H9 (cell line): ENCODE data around the gene OSBPL2. TPM values are rescaled to one million over a fixed set of nuclear protein-coding genes. Genes with fewer than 3 reads are reported as not detected.

Source experiments
- DNase-seq: peaks from one replicate; pipeline ENCODE4 v3.0.0-alpha.2; 2017
- H2AFZ ChIP-seq: one replicate; pipeline ENCODE4 v1.6.1; 2013; ENCODE audit warnings: mild to moderate bottlenecking, low read length, control low read depth, moderate library complexity
- H2AK5ac ChIP-seq: 2 replicates; pipeline ENCODE4 v1.6.1; 2013; ENCODE audit warnings: low read length, control low read depth, mixed read lengths; ENCODE audit not compliant: insufficient read length
- H2BK120ac ChIP-seq: one replicate; pipeline ENCODE4 v1.6.1; 2013; ENCODE audit warnings: low read depth, mild to moderate bottlenecking, low read length, control low read depth, inconsistent platforms; ENCODE audit not compliant: poor library complexity, severe bottlenecking
- H2BK12ac ChIP-seq: 2 replicates; pipeline ENCODE4 v1.6.1; 2013; ENCODE audit warnings: low read length, control low read depth, mixed read lengths, low read depth; ENCODE audit not compliant: insufficient read length
- H2BK15ac ChIP-seq: 2 replicates; pipeline ENCODE4 v1.6.1; 2013; ENCODE audit warnings: low read depth, low read length, control low read depth
- H2BK20ac ChIP-seq: one replicate; pipeline ENCODE4 v1.6.1; 2013; ENCODE audit warnings: low read depth, mild to moderate bottlenecking, low read length, control low read depth, inconsistent platforms; ENCODE audit not compliant: poor library complexity, severe bottlenecking
- H2BK5ac ChIP-seq: 2 replicates; pipeline ENCODE4 v1.6.1; 2013; ENCODE audit warnings: low read length, control low read depth, mixed read lengths; ENCODE audit not compliant: insufficient read length
- H3K14ac ChIP-seq: 2 replicates; pipeline ENCODE4 v1.6.1; 2013; ENCODE audit warnings: low read length, control low read depth; ENCODE audit not compliant: insufficient read depth
- H3K18ac ChIP-seq: 2 replicates; pipeline ENCODE4 v1.6.1; 2013; ENCODE audit warnings: low read depth, mild to moderate bottlenecking, mixed read lengths, low read length, control low read depth; ENCODE audit not compliant: insufficient read length
- H3K23ac ChIP-seq: 2 replicates; pipeline ENCODE4 v1.6.1; 2013; ENCODE audit warnings: low read length, control low read depth, mixed read lengths, low read depth; ENCODE audit not compliant: insufficient read length
- H3K23me2 ChIP-seq: 2 replicates; pipeline ENCODE4 v1.6.1; 2013; ENCODE audit warnings: low read depth, mild to moderate bottlenecking, mixed read lengths, low read length, control low read depth; ENCODE audit not compliant: insufficient read length, poor library complexity, severe bottlenecking
- H3K27ac ChIP-seq: 2 replicates; pipeline ENCODE4 v1.5.1; 2013; ENCODE audit warnings: low read length, control low read depth, mixed read lengths, low read depth; ENCODE audit not compliant: insufficient read length
- H3K27me3 ChIP-seq: 2 replicates; pipeline ENCODE4 v1.6.1; 2013; ENCODE audit warnings: low read length, control low read depth, inconsistent platforms; ENCODE audit not compliant: insufficient read depth
- H3K4ac ChIP-seq: 2 replicates; pipeline ENCODE4 v1.6.1; 2013; ENCODE audit warnings: low read depth, mild to moderate bottlenecking, control low read depth, inconsistent platforms, low read length, moderate library complexity
- H3K4me1 ChIP-seq: 2 replicates; pipeline ENCODE4 v1.6.1; 2013; ENCODE audit warnings: low read length, control low read depth, inconsistent platforms; ENCODE audit not compliant: insufficient read depth
- H3K4me2 ChIP-seq: 2 replicates; pipeline ENCODE4 v1.6.1; 2013; ENCODE audit warnings: low read length, control low read depth, mixed read lengths; ENCODE audit not compliant: insufficient read length, insufficient read depth
- H3K56ac ChIP-seq: 2 replicates; pipeline ENCODE4 v1.6.1; 2013; ENCODE audit warnings: low read depth, mild to moderate bottlenecking, mixed read lengths, low read length, control low read depth; ENCODE audit not compliant: insufficient read length
- H3K79me1 ChIP-seq: 2 replicates; pipeline ENCODE4 v1.6.1; 2013; ENCODE audit warnings: low read depth, mild to moderate bottlenecking, moderate library complexity, low read length, control low read depth, inconsistent platforms; ENCODE audit not compliant: insufficient read depth, poor library complexity, severe bottlenecking
- H3K79me2 ChIP-seq: 2 replicates; pipeline ENCODE4 v1.6.1; 2013; ENCODE audit warnings: low read length, control low read depth, inconsistent platforms; ENCODE audit not compliant: insufficient read depth
- H3K9ac ChIP-seq: 2 replicates; pipeline ENCODE4 v1.6.1; 2013; ENCODE audit warnings: low read length, control low read depth, mixed read lengths; ENCODE audit not compliant: insufficient read length; ENCODE audit errors: extremely low read depth
- H3K9me3 ChIP-seq: one replicate; pipeline ENCODE4 v1.6.1; 2013; ENCODE audit warnings: low read depth, low read length, inconsistent platforms; ENCODE audit not compliant: control insufficient read depth
- H3T11ph ChIP-seq: one replicate; pipeline ENCODE4 v1.6.1; 2013; ENCODE audit warnings: mild to moderate bottlenecking, low read length, control low read depth, inconsistent platforms
- H4K20me1 ChIP-seq: one replicate; pipeline ENCODE4 v1.6.1; 2013; ENCODE audit not compliant: control insufficient read depth, insufficient read length, insufficient read depth
- H4K5ac ChIP-seq: 2 replicates; pipeline ENCODE4 v1.6.1; 2013; ENCODE audit warnings: low read depth, mild to moderate bottlenecking, mixed read lengths, low read length, control low read depth; ENCODE audit not compliant: insufficient read length
- H4K8ac ChIP-seq: replicated peaks from 2 replicates; pipeline ENCODE4 v1.6.1; 2013; ENCODE audit warnings: low read length, control low read depth, mixed read lengths, low read depth; ENCODE audit not compliant: insufficient read length
- H4K91ac ChIP-seq: 2 replicates; pipeline ENCODE4 v1.6.1; 2013; ENCODE audit warnings: low read depth, mild to moderate bottlenecking, moderate library complexity, mixed read lengths, low read length, control low read depth; ENCODE audit not compliant: insufficient read length
- H3K27ac Mint-ChIP-seq, 3 experiments: 2 replicates in 2 of 3; 3 replicates in 1 of 3; pipeline ENCODE4 v1.8.0; 2020 to 2021; ENCODE audit warnings: mixed read lengths in 3 of 3, mild to moderate bottlenecking in 1 of 3, moderate library complexity in 1 of 3
- H3K27me3 Mint-ChIP-seq: 2 replicates; pipeline ENCODE4 v1.8.0; 2021; ENCODE audit warnings: low read depth, mild to moderate bottlenecking, moderate library complexity, mixed read lengths
- H3K36me3 Mint-ChIP-seq, 3 experiments: 2 replicates in 2 of 3; 3 replicates in 1 of 3; pipeline ENCODE4 v1.8.0; 2020 to 2021; ENCODE audit warnings: low read depth in 3 of 3, mixed read lengths in 3 of 3; ENCODE audit not compliant: insufficient read depth in 1 of 3
- H3K4me1 Mint-ChIP-seq, 2 experiments: 2 replicates each; pipeline ENCODE4 v1.8.0; 2020; ENCODE audit warnings: mixed read lengths in 2 of 2
- H3K4me3 Mint-ChIP-seq, 2 experiments: 2 replicates in 1 of 2; 3 replicates in 1 of 2; pipeline ENCODE4 v1.8.0; 2020 to 2021; ENCODE audit warnings: mild to moderate bottlenecking in 2 of 2, mixed read lengths in 2 of 2, moderate library complexity in 1 of 2
- H3K9me3 Mint-ChIP-seq, 2 experiments: 2 replicates in 1 of 2; 3 replicates in 1 of 2; pipeline ENCODE4 v1.8.0; 2020; ENCODE audit warnings: mild to moderate bottlenecking in 2 of 2, mixed read lengths in 2 of 2, moderate library complexity in 1 of 2
- WGBS: extraction: QIAGEN DNeasy Blood & Tissue Kit; methylation state at CpG from one replicate; pipeline ENCODE4 v1.1.7; 2013; ENCODE audit warnings: missing lambda C conversion rate, low lambda C conversion rate, mixed read lengths; ENCODE audit not compliant: insufficient read length; ENCODE audit errors: extremely low coverage; 5-methylcytosine and 5-hydroxymethylcytosine counted together
- total RNA-seq: library from RNA; stranded (reverse); gene quantifications from 2 replicates; pipeline ENCODE4 v1.2.1, GENCODE V29; 2021
- TF ChIP-seq, protein P1 (sequence below): fragments of 200-600 bp; sonication (generic); conservative IDR thresholded peaks from 3 replicates; pipeline ENCODE4 v1.8.0; 2021; ENCODE audit warnings: antibody characterized with exemption, mild to moderate bottlenecking

The OSBPL2 gene
- total RNA-seq, 1 experiment from 2014 or later: 47.3 TPM

DNA sequence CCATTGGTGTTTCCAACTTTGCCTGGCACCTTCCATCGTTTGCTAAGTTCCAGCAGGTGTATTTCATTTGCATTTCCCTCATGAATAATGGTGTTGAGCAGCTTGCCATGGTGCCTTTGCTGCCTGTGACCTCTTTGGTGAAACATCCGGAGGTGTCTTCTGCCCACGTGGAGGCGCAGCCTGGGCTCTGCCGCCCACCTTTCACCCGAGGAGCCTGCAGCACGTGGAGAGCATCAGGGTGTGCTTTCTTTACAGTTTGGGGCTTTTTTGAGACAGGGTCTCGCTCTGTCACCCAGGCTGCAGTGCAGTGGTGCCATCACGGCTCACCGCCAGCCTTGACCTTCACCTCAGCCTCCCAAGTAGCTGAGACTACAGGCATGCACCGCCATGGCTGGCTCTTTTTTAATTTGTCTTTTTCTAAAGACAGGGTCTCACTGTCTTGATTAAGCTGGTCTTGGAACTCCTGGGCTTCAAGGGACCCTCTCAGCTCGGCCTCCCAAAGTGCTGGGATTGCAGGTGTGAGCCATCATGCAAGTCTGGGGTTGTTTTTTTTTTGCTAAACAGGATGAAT is 61.4 kb downstream of the OSBPL2 start:
- H4K5ac ChIP-seq: no peak overlapping the region
- H3K27ac ChIP-seq: no peak overlapping the region
- Mint-ChIP-seq H3K36me3 (peaks cover 9 to 25% (median 25%) of the 10 kb centered on the region in 3 experiments), H3K27me3 (no peaks in the 10 kb centered on the region), H3K27ac (peak overlapping the region in 1 of 3 experiments; percentile 75; a peak in 2 of 7 replicates), H3K4me3 (no peak overlapping the region), H3K4me1 (peaks cover 7 to 15% of the 10 kb centered on the region in 2 experiments), H3K9me3 (no peaks in the 10 kb centered on the region)
- peak; percentile 28 for DNase-seq
- H4K8ac ChIP-seq: no peak overlapping the region
- no peak overlapping the region for H3K18ac ChIP-seq
- H2BK12ac ChIP-seq: no peak overlapping the region
- no peak overlapping the region for H2BK120ac ChIP-seq
- H4K20me1 ChIP-seq: no peaks in the 10 kb centered on the region
- H3K79me2 ChIP-seq: peaks cover 16% of the 10 kb centered on the region; the same call in 1 of the 2 replicates
- H2BK20ac ChIP-seq: no peak overlapping the region
- no peak overlapping the region for H3K14ac ChIP-seq
- H4K91ac ChIP-seq: no peak overlapping the region
- H3T11ph ChIP-seq: no peak overlapping the region
- no peak overlapping the region for H2AFZ ChIP-seq
- H3K9ac ChIP-seq: no peak overlapping the region
- no peak overlapping the region for H3K56ac ChIP-seq
- H2BK5ac ChIP-seq: no peak overlapping the region
- H2BK15ac ChIP-seq: no peak overlapping the region
- TF ChIP-seq, protein P1, sequence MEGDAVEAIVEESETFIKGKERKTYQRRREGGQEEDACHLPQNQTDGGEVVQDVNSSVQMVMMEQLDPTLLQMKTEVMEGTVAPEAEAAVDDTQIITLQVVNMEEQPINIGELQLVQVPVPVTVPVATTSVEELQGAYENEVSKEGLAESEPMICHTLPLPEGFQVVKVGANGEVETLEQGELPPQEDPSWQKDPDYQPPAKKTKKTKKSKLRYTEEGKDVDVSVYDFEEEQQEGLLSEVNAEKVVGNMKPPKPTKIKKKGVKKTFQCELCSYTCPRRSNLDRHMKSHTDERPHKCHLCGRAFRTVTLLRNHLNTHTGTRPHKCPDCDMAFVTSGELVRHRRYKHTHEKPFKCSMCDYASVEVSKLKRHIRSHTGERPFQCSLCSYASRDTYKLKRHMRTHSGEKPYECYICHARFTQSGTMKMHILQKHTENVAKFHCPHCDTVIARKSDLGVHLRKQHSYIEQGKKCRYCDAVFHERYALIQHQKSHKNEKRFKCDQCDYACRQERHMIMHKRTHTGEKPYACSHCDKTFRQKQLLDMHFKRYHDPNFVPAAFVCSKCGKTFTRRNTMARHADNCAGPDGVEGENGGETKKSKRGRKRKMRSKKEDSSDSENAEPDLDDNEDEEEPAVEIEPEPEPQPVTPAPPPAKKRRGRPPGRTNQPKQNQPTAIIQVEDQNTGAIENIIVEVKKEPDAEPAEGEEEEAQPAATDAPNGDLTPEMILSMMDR: no peak
- H3K23me2 ChIP-seq: peaks cover 7% of the 10 kb centered on the region
- H3K23ac ChIP-seq: no peak overlapping the region
- no peaks in the 10 kb centered on the region for H3K79me1 ChIP-seq
- no peak overlapping the region for H3K4me2 ChIP-seq
- WGBS: no CpG with 5 or more reads among the region's 12 CpGs
- no peaks in the 10 kb centered on the region for H3K9me3 ChIP-seq
- H2AK5ac ChIP-seq: no peak overlapping the region
- H3K4ac ChIP-seq: no peak overlapping the region
- H3K4me1 ChIP-seq: no peaks in the 10 kb centered on the region; the same call in 1 of the 2 replicates
- H3K27me3 ChIP-seq: no peaks in the 10 kb centered on the region
